H1 (cell line): ENCODE measurements around the gene GPBP1. TPM values are rescaled to one million over a fixed set of nuclear protein-coding genes. Genes with fewer than 3 reads are reported as not detected.

Source experiments
- CTCF ChIA-PET: fragments of 300-600 bp; sonication (Branson Sonifier 250); formaldehyde crosslinking; loops from one replicate; lab custom pipeline; 2021; ENCODE audit not compliant: partially characterized antibody; lab: Charles Lee
- POLR2A ChIA-PET: fragments of 300-600 bp; sonication (Branson Sonifier 250); formaldehyde crosslinking; loops from one replicate; lab custom pipeline; 2021; ENCODE audit warnings: inconsistent platforms; ENCODE audit not compliant: partially characterized antibody; lab: Charles Lee
- DNase-seq, 2 experiments: peaks; one replicate each; pipeline versions ENCODE4 v3.0.0 to v3.0.0-alpha.2; 2010 to 2022; ENCODE audit warnings: low spot score in 2 of 2, low read depth in 1 of 2, mixed read lengths in 1 of 2
- FAIRE-seq: peaks from 2 replicates; lab custom pipeline; 2011; peaks lifted over from hg19 to GRCh38; lab: Jason Lieb, UNC
- H2AFZ ChIP-seq: 2 replicates; pipeline ENCODE4 v1.8.1; 2012; ENCODE audit warnings: low read length, inconsistent platforms
- H2AK5ac ChIP-seq: 2 replicates; pipeline ENCODE4 v1.6.1; 2013; ENCODE audit warnings: low read depth, low read length
- H2BK120ac ChIP-seq: replicated peaks from 2 replicates; pipeline ENCODE3; 2013; ENCODE audit warnings: low read depth, low read length, inconsistent platforms
- H2BK12ac ChIP-seq: 2 replicates; pipeline ENCODE4 v1.6.1; 2013; ENCODE audit warnings: low read depth, low read length
- H2BK15ac ChIP-seq: 2 replicates; pipeline ENCODE4 v1.6.1; 2013; ENCODE audit warnings: low read length
- H2BK20ac ChIP-seq: 2 replicates; pipeline ENCODE4 v1.6.1; 2013; ENCODE audit warnings: low read length
- H2BK5ac ChIP-seq: 2 replicates; pipeline ENCODE4 v1.6.1; 2013; ENCODE audit warnings: low read depth, low read length
- H3K14ac ChIP-seq: 2 replicates; pipeline ENCODE4 v1.6.1; 2013; ENCODE audit warnings: inconsistent platforms; ENCODE audit not compliant: insufficient read length
- H3K18ac ChIP-seq: 2 replicates; pipeline ENCODE4 v1.6.1; 2013; ENCODE audit warnings: low read length; ENCODE audit errors: extremely low read depth
- H3K23ac ChIP-seq: 2 replicates; pipeline ENCODE4 v1.6.1; 2013; ENCODE audit warnings: inconsistent platforms; ENCODE audit not compliant: insufficient read length
- H3K23me2 ChIP-seq: 2 replicates; pipeline ENCODE4 v1.6.1; 2013; ENCODE audit warnings: low read depth, low read length
- H3K27ac ChIP-seq: 2 replicates; pipeline ENCODE4 v1.6.1; 2011; ENCODE audit warnings: low read depth, low read length, inconsistent platforms
- H3K27me3 ChIP-seq, 4 experiments: replicated peaks in 1 of 4; 1 replicate in 1 of 4; 2 replicates in 3 of 4; pipeline versions ENCODE4 v1.6.1 to v1.8.1; 2011 to 2013; ENCODE audit warnings: low read length in 3 of 4, mild to moderate bottlenecking in 3 of 4, inconsistent platforms in 2 of 4, mixed read lengths in 2 of 4, moderate library complexity in 1 of 4; ENCODE audit not compliant: control insufficient read depth in 3 of 4, insufficient read depth in 3 of 4; ENCODE audit errors: extremely low read depth in 1 of 4
- H3K36me3 ChIP-seq, 4 experiments: 2 replicates each; pipeline versions ENCODE4 v1.6.1 to v1.8.1; 2011 to 2013; ENCODE audit warnings: mild to moderate bottlenecking in 4 of 4, low read length in 3 of 4, moderate library complexity in 2 of 4, control low read depth in 1 of 4, inconsistent platforms in 1 of 4; ENCODE audit not compliant: insufficient read depth in 4 of 4, control insufficient read depth in 2 of 4
- H3K4ac ChIP-seq: replicated peaks from 2 replicates; pipeline ENCODE3; 2013; ENCODE audit warnings: low read length, low read depth, mixed read lengths, inconsistent platforms; ENCODE audit not compliant: insufficient read length
- H3K4me1 ChIP-seq, 4 experiments: replicated peaks in 1 of 4; 1 replicate in 1 of 4; 2 replicates in 3 of 4; pipeline versions ENCODE4 v1.6.1 to v1.8.1; 2011 to 2013; ENCODE audit warnings: low read length in 3 of 4, inconsistent platforms in 2 of 4, mixed read lengths in 1 of 4; ENCODE audit not compliant: insufficient read depth in 4 of 4, control insufficient read depth in 3 of 4
- H3K4me2 ChIP-seq, 2 experiments: 2 replicates each; pipeline versions ENCODE4 v1.6.1 to v1.8.1; 2011 to 2013; ENCODE audit warnings: low read depth in 2 of 2, low read length in 2 of 2, control low read depth in 1 of 2, inconsistent platforms in 1 of 2, mild to moderate bottlenecking in 1 of 2; ENCODE audit not compliant: insufficient read depth in 1 of 2
- H3K4me3 ChIP-seq, 4 experiments: fragments of 200-600, 300-600 bp in 1 of 4; sonication (generic), shearing (Covaris generic), sonication (Bioruptor Twin) in 1 of 4; 2 replicates each; pipeline versions ENCODE4 v1.5.1 to v1.8.1; 2011 to 2016; ENCODE audit warnings: low read length in 4 of 4, low read depth in 3 of 4, control low read depth in 2 of 4, inconsistent platforms in 2 of 4, mild to moderate bottlenecking in 2 of 4, mixed read lengths in 1 of 4, moderate library complexity in 1 of 4; ENCODE audit not compliant: insufficient read depth in 2 of 4; ENCODE audit errors: extremely low read depth in 1 of 4
- H3K56ac ChIP-seq: replicated peaks from 2 replicates; pipeline ENCODE3; 2013; ENCODE audit warnings: low read depth, mild to moderate bottlenecking, mixed read lengths, low read length, inconsistent platforms; ENCODE audit not compliant: insufficient read length
- H3K79me1 ChIP-seq: 2 replicates; pipeline ENCODE4 v1.6.1; 2013; ENCODE audit warnings: low read depth, low read length, control low read depth
- H3K79me2 ChIP-seq, 2 experiments: 2 replicates each; pipeline versions ENCODE4 v1.6.1 to v1.8.1; 2012 to 2013; ENCODE audit warnings: low read length in 2 of 2, mild to moderate bottlenecking in 2 of 2, inconsistent platforms in 1 of 2; ENCODE audit not compliant: insufficient read depth in 2 of 2, control insufficient read depth in 1 of 2
- H3K9ac ChIP-seq, 4 experiments: replicated peaks in 1 of 4; 1 replicate in 1 of 4; 2 replicates in 3 of 4; pipeline versions ENCODE4 v1.6.1 to v1.8.1; 2011 to 2013; ENCODE audit warnings: low read depth in 3 of 4, low read length in 3 of 4, control low read depth in 2 of 4, mild to moderate bottlenecking in 2 of 4, moderate library complexity in 2 of 4, inconsistent platforms in 1 of 4; ENCODE audit errors: extremely low read depth in 1 of 4
- H3K9me3 ChIP-seq, 2 experiments: 2 replicates each; pipeline versions ENCODE4 v1.6.1 to v1.8.1; 2012 to 2013; ENCODE audit warnings: mild to moderate bottlenecking in 2 of 2, moderate library complexity in 2 of 2, control low read depth in 1 of 2, inconsistent platforms in 1 of 2, low read depth in 1 of 2, low read length in 1 of 2, mixed read lengths in 1 of 2; ENCODE audit not compliant: insufficient read depth in 2 of 2
- H4K20me1 ChIP-seq, 2 experiments: replicated peaks in 1 of 2; 2 replicates each; pipeline versions ENCODE3 to v1.8.1; 2011 to 2013; ENCODE audit warnings: inconsistent platforms in 2 of 2, low read length in 2 of 2, mild to moderate bottlenecking in 1 of 2; ENCODE audit not compliant: insufficient read depth in 2 of 2, control insufficient read depth in 1 of 2
- H4K5ac ChIP-seq: 2 replicates; pipeline ENCODE4 v1.6.1; 2013; ENCODE audit warnings: low read length, low read depth, mixed read lengths, inconsistent platforms; ENCODE audit not compliant: insufficient read length
- H4K8ac ChIP-seq: 2 replicates; pipeline ENCODE4 v1.8.0; 2013; ENCODE audit warnings: mild to moderate bottlenecking, moderate library complexity, low read length, inconsistent platforms; ENCODE audit not compliant: insufficient read depth; ENCODE audit errors: extremely low read depth
- H4K91ac ChIP-seq: replicated peaks from 2 replicates; pipeline ENCODE3; 2013; ENCODE audit warnings: low read length, mixed read lengths, inconsistent platforms; ENCODE audit not compliant: insufficient read length
- CTCF ChIP-seq, 3 experiments: IDR thresholded peaks; 1 replicate in 2 of 3; 2 replicates in 1 of 3; pipeline versions ENCODE4 v1.5.1 to v1.6.1; 2011; ENCODE audit warnings: low read length in 3 of 3, mild to moderate bottlenecking in 3 of 3, inconsistent platforms in 2 of 3, low read depth in 1 of 3, moderate library complexity in 1 of 3; ENCODE audit not compliant: insufficient read depth in 1 of 3; ENCODE audit errors: control extremely low read depth in 1 of 3
- EP300 ChIP-seq, 2 experiments: IDR thresholded peaks; 1 replicate in 1 of 2; 2 replicates in 1 of 2; pipeline ENCODE4 v1.6.1; 2011 to 2012; ENCODE audit warnings: low read depth in 2 of 2, low read length in 2 of 2, mild to moderate bottlenecking in 2 of 2, borderline replicate concordance in 1 of 2, inconsistent platforms in 1 of 2, moderate library complexity in 1 of 2
- JUND ChIP-seq: IDR thresholded peaks from 2 replicates; pipeline ENCODE4 v1.6.1; 2011; ENCODE audit warnings: mild to moderate bottlenecking, improper control_type of control experiment, low read length
- POLR2AphosphoS5 ChIP-seq: IDR thresholded peaks from 2 replicates; pipeline ENCODE4 v1.6.1; 2011; ENCODE audit warnings: low read depth, low read length
- RAD21 ChIP-seq, 2 experiments: IDR thresholded peaks in 1 of 2; conservative IDR thresholded peaks in 1 of 2; 2 replicates each; pipeline ENCODE4 v1.6.1; 2011; ENCODE audit warnings: low read depth in 2 of 2, low read length in 2 of 2, improper control_type of control experiment in 1 of 2, inconsistent platforms in 1 of 2, mild to moderate bottlenecking in 1 of 2, moderate library complexity in 1 of 2
- RXRA ChIP-seq: IDR thresholded peaks from 2 replicates; pipeline ENCODE4 v1.6.1; 2011; ENCODE audit warnings: low read depth, mild to moderate bottlenecking, low read length, moderate library complexity; ENCODE audit not compliant: insufficient read depth
- USF2 ChIP-seq: IDR thresholded peaks from 2 replicates; pipeline ENCODE4 v1.6.1; 2011; ENCODE audit warnings: low read length, improper control_type of control experiment
- WGBS, 2 experiments: shearing (Covaris generic) in 1 of 2; methylation state at CpG; one replicate each; pipeline versions ENCODE4 v1.1.6 to v1.1.7; 2013 to 2015; ENCODE audit warnings: low lambda C conversion rate in 2 of 2, mixed read lengths in 2 of 2, inconsistent platforms in 1 of 2, low coverage in 1 of 2, missing lambda C conversion rate in 1 of 2; ENCODE audit not compliant: insufficient replicate concordance in 2 of 2, insufficient coverage in 1 of 2, insufficient read length in 1 of 2; ENCODE audit errors: extremely low coverage in 1 of 2, missing lambda C conversion rate in 1 of 2; 5-methylcytosine and 5-hydroxymethylcytosine counted together
- polyA plus RNA-seq, 7 experiments: library from polyadenylated mRNA; depleted of rRNA in 3 of 7; stranded (reverse) in 5 of 7; unstranded in 2 of 7; fragments of >200 nt in 5 of 7; fragments of 200-250 nt in 2 of 7; gene quantifications; 1 replicate in 5 of 7; 2 replicates in 1 of 7; 4 replicates in 1 of 7; pipeline versions ENCODE4 v1.2.1 to v1.2.3, GENCODE V29; 2011 to 2013; ENCODE audit warnings: missing spikeins in 2 of 7, mixed read lengths in 2 of 7
- total RNA-seq: library from RNA; stranded (reverse); fragmentation: NEBNext Ultra II Directional; extraction: Animal tissue kit (Norgen Biotek cat#: 25700); gene quantifications from 2 replicates; pipeline ENCODE4 v1.2.1, GENCODE V29; 2021

The GPBP1 gene
- total and polyA plus RNA-seq, 2 of the 8 experiments (the other 6 are each of a cell fraction or from before 2014, with no cell fraction given): 29.2 to 108 TPM

GRCh38 chr5:57184322-57184721, 10.5 kb downstream of the GPBP1 start:
- no peak overlapping the region for H4K91ac ChIP-seq
- no peak overlapping the region for H2AK5ac ChIP-seq
- DNase-seq: no peak

More at GRCh38 chr5:57184322-57184721, 10.5 kb downstream of the GPBP1 start:
- no peak overlapping the region for H4K5ac ChIP-seq
- no peak overlapping the region for H2BK5ac ChIP-seq
- no peak overlapping the region for H3K18ac ChIP-seq
- H2BK15ac ChIP-seq: no peak overlapping the region
- no peak overlapping the region for H3K9ac ChIP-seq
- no peak for FAIRE-seq
- WGBS, 2 experiments: 81% methylated on average over 2 of the region's 2 CpGs; no CpG with 5 or more reads in 1 of the 2 experiments
- H3K36me3 ChIP-seq: peaks cover 0 to 8% (median 0%) of the 10 kb centered on the region in 4 experiments; a peak in 2 of 8 replicates
- peaks cover 92 to 100% of the 10 kb centered on the region in 2 experiments for H3K79me2 ChIP-seq
- no peak for TF ChIP-seq RXRA
- peak; percentile 50 to 55 for TF ChIP-seq RAD21 (IDR thresholded peaks at IDR 0.05 in 1 of 2, conservative IDR thresholded peaks at IDR 0.05 in 1 of 2; ENCODE audit: low read depth in 2 of 2, low read length in 2 of 2)
- TF ChIP-seq USF2: peak; percentile 50
- 0 out of 2 replicates have a peak, but pooled peaks have one; percentile 20 for TF ChIP-seq POLR2AphosphoS5
- TF ChIP-seq EP300 (IDR thresholded peaks at IDR 0.05; ENCODE audit: borderline replicate concordance in 1 of 2, low read depth in 2 of 2, low read length in 2 of 2): peak in 1 of 2 experiments; percentile 21; a peak in 1 of 3 replicates
- TF ChIP-seq JUND: no peak
- peak; percentile 21 to 40 (median 24); a peak in 3 of 4 replicates for TF ChIP-seq CTCF (IDR thresholded peaks at IDR 0.05; ENCODE audit: control extremely low read depth in 1 of 3, insufficient read depth in 1 of 3, low read depth in 1 of 3, low read length in 3 of 3)
- TF ChIP-seq, all 59 proteins: peak for 5
- Histone ChIP-seq H3K4me3 (no peak overlapping the region), H4K20me1 (peaks cover 30 to 46% of the 10 kb centered on the region in 2 experiments), H2BK120ac (no peak overlapping the region), H4K8ac (no peak overlapping the region), H3K4ac (no peak overlapping the region), H3K79me1 (no peaks in the 10 kb centered on the region; the same call in 1 of the 2 replicates), H3K27ac (no peak overlapping the region), H2BK12ac (no peak overlapping the region), H3K27me3 (no peaks in the 10 kb centered on the region), H3K4me2 (peak overlapping the region in 1 of 2 experiments; percentile 12; a peak in 1 of 4 replicates), H3K14ac (no peak overlapping the region), H2AFZ (no peak overlapping the region), H2BK20ac (no peak overlapping the region), H3K23me2 (no peaks in the 10 kb centered on the region), H3K9me3 (no peaks in the 10 kb centered on the region), H3K56ac (no peak overlapping the region), H3K23ac (no peak overlapping the region), H3K4me1 (peaks cover 0 to 14% (median 10%) of the 10 kb centered on the region in 4 experiments; a peak in 5 of 7 replicates)
- CTCF ChIA-PET: interaction anchor here (0.6 to 1.4 kb wide), 4 partner anchors 23 to 139 kb away, joined by 3 to 7 read pairs (median 4); no protein-coding TSS in a partner anchor
- POLR2A ChIA-PET: interaction anchor here (0.9 to 3.1 kb wide), 2 partner anchors 11 to 267 kb away, joined by 3 to 17 read pairs; partner anchors contain the start of gene GPBP1
